Activated B cell treated with CpG ODN at 0.5 μM for 24 hours (primary cell): ENCODE data around the gene B3GALNT2. TPM values are rescaled to one million over a fixed set of nuclear protein-coding genes. Genes with fewer than 3 reads are reported as not detected.
"Not testable (repeated sequence)": the region's sequence is repeated elsewhere in the genome, so short reads cannot be mapped to it uniquely, and the experiment has no call there.

Source experiments
- ATAC-seq: fragments of 200-7000 bp; cut with Tn5 transposase; one replicate; pipeline ENCODE4 v1.10.0; 2021; ENCODE audit warnings: low read depth, mild to moderate bottlenecking, moderate library complexity
- CTCF ChIA-PET: fragments of 350-600 bp; sonication (Branson Sonifier 250); formaldehyde crosslinking; loops from one replicate; lab custom pipeline; 2021; ENCODE audit warnings: antibody characterized with exemption; lab: Charles Lee
- POLR2A ChIA-PET: fragments of 350-600 bp; sonication (Branson Sonifier 250); formaldehyde crosslinking; loops from one replicate; lab custom pipeline; 2021; ENCODE audit warnings: antibody characterized with exemption; lab: Charles Lee
- DNase-seq: peaks from one replicate; pipeline ENCODE4 v3.0.0; 2022
- H3K27ac Mint-ChIP-seq: one replicate; pipeline ENCODE4 v1.8.0; 2020; ENCODE audit warnings: mixed read lengths
- H3K27me3 Mint-ChIP-seq: one replicate; pipeline ENCODE4 v1.8.0; 2021; ENCODE audit warnings: mixed read lengths
- H3K36me3 Mint-ChIP-seq: one replicate; pipeline ENCODE4 v1.8.0; 2021; ENCODE audit warnings: low read depth, mixed read lengths
- H3K4me1 Mint-ChIP-seq: one replicate; pipeline ENCODE4 v1.8.0; 2021; ENCODE audit warnings: mixed read lengths
- H3K4me3 Mint-ChIP-seq: one replicate; pipeline ENCODE4 v1.8.0; 2020; ENCODE audit warnings: mild to moderate bottlenecking, mixed read lengths
- H3K9me3 Mint-ChIP-seq: one replicate; pipeline ENCODE4 v1.8.0; 2020; ENCODE audit warnings: mixed read lengths
- CTCF ChIP-seq: fragments of 200-600 bp; IDR thresholded peaks from one replicate; pipeline ENCODE4 v1.8.0; 2022; ENCODE audit warnings: antibody characterized with exemption, mild to moderate bottlenecking
- intact Hi-C: fragments of 100-400 bp; cut with micrococcal nuclease; formaldehyde crosslinking; loops from one replicate; pipeline ENCODE4 v1.15.1; 2024
- total RNA-seq: library from RNA; stranded (reverse); gene quantifications from 2 replicates; pipeline ENCODE4 v1.2.3, GENCODE V29; 2022

The B3GALNT2 gene
- total RNA-seq, 1 donor from 2014 or later, result 9.5 TPM

- no peak for DNase-seq
- ChIA-PET CTCF (no interaction called here), POLR2A (no interaction called here)
- Mint-ChIP-seq H3K4me1 (no peaks in the 10 kb centered on the region), H3K4me3 (no peak overlapping the region), H3K36me3 (peaks cover 55% of the 10 kb centered on the region), H3K9me3 (peaks cover 4% of the 10 kb centered on the region), H3K27me3 (no peaks in the 10 kb centered on the region), H3K27ac (no peak overlapping the region)
- no peak for TF ChIP-seq CTCF
- intact Hi-C loops, result no loop called here
- no peak for ATAC-seq
Observed at GRCh38 chr1:235483090-235483489, 21.2 kb downstream of the B3GALNT2 start.

- ChIA-PET CTCF (no interaction called here), POLR2A (no interaction called here)
- H3K27ac Mint-ChIP-seq, result no peak overlapping the region
- H3K27me3 Mint-ChIP-seq, result no peaks in the 10 kb centered on the region
- no peak for ATAC-seq
- peaks cover 26% of the 10 kb centered on the region for H3K36me3 Mint-ChIP-seq
- H3K9me3 Mint-ChIP-seq, result no peaks in the 10 kb centered on the region
- no peak for DNase-seq
- intact Hi-C loops, result no loop called here
- H3K4me3 Mint-ChIP-seq, result no peak overlapping the region
- TF ChIP-seq CTCF, result no peak
- H3K4me1 Mint-ChIP-seq, result no peaks in the 10 kb centered on the region
Observed at GRCh38 chr1:235473806-235474205, 30.4 kb downstream of the B3GALNT2 start.

- ATAC-seq, result no peak
- no peak overlapping the region for H3K4me3 Mint-ChIP-seq
- DNase-seq, result no peak
- POLR2A ChIA-PET, result no interaction called here
- CTCF ChIA-PET, result no interaction called here
- intact Hi-C loops, result no loop called here
- no peaks in the 10 kb centered on the region for H3K27me3 Mint-ChIP-seq
- peaks cover 11% of the 10 kb centered on the region for H3K36me3 Mint-ChIP-seq
- no peaks in the 10 kb centered on the region for H3K4me1 Mint-ChIP-seq
- H3K9me3 Mint-ChIP-seq, result no peaks in the 10 kb centered on the region
- TF ChIP-seq CTCF, result no peak
- no peak overlapping the region for H3K27ac Mint-ChIP-seq
Observed at GRCh38 chr1:235470741-235471439, 33.4 kb downstream of the B3GALNT2 start.

GRCh38 chr1:235469897-235470296 is 34.4 kb downstream of the B3GALNT2 start:
- H3K4me3 Mint-ChIP-seq, POLR2A ChIA-PET, DNase-seq, H3K4me1 Mint-ChIP-seq, ATAC-seq, H3K27me3 Mint-ChIP-seq, H3K27ac Mint-ChIP-seq, intact Hi-C loops, H3K9me3 Mint-ChIP-seq, CTCF ChIA-PET: not testable (repeated sequence)
- H3K36me3 Mint-ChIP-seq, result peaks cover 16% of the 10 kb centered on the region

GRCh38 chr1:235468970-235469369 is 35.3 kb downstream of the B3GALNT2 start:
- no peak for DNase-seq
- Mint-ChIP-seq H3K9me3 (no peaks in the 10 kb centered on the region), H3K27ac (no peak overlapping the region), H3K4me1 (no peaks in the 10 kb centered on the region), H3K36me3 (peaks cover 21% of the 10 kb centered on the region), H3K27me3 (no peaks in the 10 kb centered on the region), H3K4me3 (no peak overlapping the region)
- no peak for TF ChIP-seq CTCF
- ChIA-PET CTCF (no interaction called here), POLR2A (no interaction called here)
- no peak for ATAC-seq
- intact Hi-C loops, result no loop called here

GRCh38 chr1:235468004-235468403 is 36.2 kb downstream of the B3GALNT2 start:
- POLR2A ChIA-PET, result no interaction called here
- Mint-ChIP-seq H3K27me3 (no peaks in the 10 kb centered on the region), H3K27ac (no peak overlapping the region), H3K4me1 (no peaks in the 10 kb centered on the region), H3K9me3 (no peaks in the 10 kb centered on the region), H3K4me3 (no peak overlapping the region), H3K36me3 (peaks cover 21% of the 10 kb centered on the region)
- intact Hi-C loops, result no loop called here
- CTCF ChIA-PET, result no interaction called here
- no peak for TF ChIP-seq CTCF
- DNase-seq (no peak), ATAC-seq (no peak)
